ENCODE results near the gene KLHL10. TPM values are rescaled to one million over a fixed set of nuclear protein-coding genes. Genes with fewer than 3 reads are reported as not detected.

KLHL10 gene
- under 1 TPM; 0.20 to 0.77 (median 0.32) TPM for total RNA-seq

- no peak within 1 kb of the TSS for H3K27ac ChIP-seq
- peaks cover 8 to 10% of the 10 kb centered on the region in 2 donors for H3K4me1 ChIP-seq (replicated peaks in 1 of 2)
- 76 to 100% (median 95%) methylated on average over 1 to 12 of the region's 15 CpGs for WGBS, 10 experiments
- in situ Hi-C loops (cut with MboI; ENCODE audit: low pct_unique_long_range_greater_than_20kb in 2 of 9, low sequenced_read_pairs in 9 of 9, unreplicated experiment in 9 of 9): loop anchor here in 1 of 9 experiments (25.0 kb wide), 1 partner anchor 101 kb away; the partner anchor contains the start of gene HAP1
- ATAC-seq (replicated peaks in 6 of 8): no peak
- H3K4me3 ChIP-seq: peak within 1 kb of the TSS in 2 of 5 donors; percentile 88 to 99
Observed at GRCh38 chr17:41837761-41838538, at the start of gene KLHL10. KLHL10 (plus strand) TSS chr17:41837825; CDS start chr17:41837933, 108 bp downstream.

GRCh38 chr17:41792845-41793783, 44.5 kb upstream of the KLHL10 start:
- Histone ChIP-seq H3K27ac (peak overlapping the region in 1 of 2 donors; percentile 57), H3K4me1 (replicated peaks in 1 of 2) (peaks cover 18 to 19% of the 10 kb centered on the region in 2 donors), H3K4me3 (no peak overlapping the region)
- 17 to 80% (median 56%) methylated on average over 2 to 11 of the region's 22 CpGs; no CpG with 5 or more reads in 4 of the 10 experiments for WGBS, 10 experiments
- ATAC-seq (replicated peaks in 6 of 8): peak; percentile 57 to 92 (median 88)
- in situ Hi-C loops (cut with MboI; ENCODE audit: low pct_unique_long_range_greater_than_20kb in 2 of 9, low sequenced_read_pairs in 9 of 9, unreplicated experiment in 9 of 9): loop anchor here in 1 of 9 experiments (10.0 kb wide), 1 partner anchor 58 kb away; the partner anchor contains the start of gene HAP1

GRCh38 chr17:41793784-41794539, 43.7 kb upstream of the KLHL10 start:
- H3K4me3 ChIP-seq: no peak overlapping the region
- WGBS, 10 experiments: 20 to 90% (median 74%) methylated on average over 1 to 5 of the region's 14 CpGs; no CpG with 5 or more reads in 3 of the 10 experiments
- peak in 1 of 8 experiments; percentile 8 for ATAC-seq (replicated peaks in 6 of 8)
- in situ Hi-C loops (cut with MboI; ENCODE audit: low pct_unique_long_range_greater_than_20kb in 2 of 9, low sequenced_read_pairs in 9 of 9, unreplicated experiment in 9 of 9): loop anchor here in 1 of 9 experiments (10.0 kb wide), 1 partner anchor 59 kb away; the partner anchor contains the start of gene HAP1
- peaks cover 18 to 19% of the 10 kb centered on the region in 2 donors for H3K4me1 ChIP-seq (replicated peaks in 1 of 2)
- no peak overlapping the region for H3K27ac ChIP-seq

- Histone ChIP-seq H3K4me1 (replicated peaks in 1 of 2) (peaks cover 18 to 19% of the 10 kb centered on the region in 2 donors), H3K27ac (no peak overlapping the region), H3K4me3 (no peak overlapping the region)
- no peak for ATAC-seq (replicated peaks in 6 of 8)
- 80 to 100% (median 90%) methylated on average over 1 to 5 of the region's 5 CpGs; no CpG with 5 or more reads in 6 of the 10 experiments for WGBS, 10 experiments
- in situ Hi-C loops (cut with MboI; ENCODE audit: low pct_unique_long_range_greater_than_20kb in 2 of 9, low sequenced_read_pairs in 9 of 9, unreplicated experiment in 9 of 9): loop anchor here in 1 of 9 experiments (10.0 kb wide), 1 partner anchor 60 kb away; the partner anchor contains the start of gene HAP1
Observed at GRCh38 chr17:41794540-41794975, 43.1 kb upstream of the KLHL10 start.

- ATAC-seq (replicated peaks in 6 of 8): no peak
- in situ Hi-C loops (cut with MboI; ENCODE audit: low pct_unique_long_range_greater_than_20kb in 2 of 9, low sequenced_read_pairs in 9 of 9, unreplicated experiment in 9 of 9): loop anchor here in 1 of 9 experiments (10.0 kb wide), 1 partner anchor 62 kb away; the partner anchor contains the start of gene HAP1
- 50 to 100% (median 85%) methylated on average over 1 to 9 of the region's 10 CpGs for WGBS, 10 experiments
- Histone ChIP-seq H3K4me3 (no peak overlapping the region), H3K4me1 (replicated peaks in 1 of 2) (peaks cover 18 to 27% of the 10 kb centered on the region in 2 donors), H3K27ac (no peak overlapping the region)
Observed at GRCh38 chr17:41796121-41796895, 41.3 kb upstream of the KLHL10 start.

- Histone ChIP-seq H3K4me3 (no peak overlapping the region), H3K4me1 (replicated peaks in 1 of 2) (peaks cover 18 to 28% of the 10 kb centered on the region in 2 donors), H3K27ac (no peak overlapping the region)
- 20 to 100% (median 75%) methylated on average over 1 to 2 of the region's 3 CpGs; no CpG with 5 or more reads in 3 of the 10 experiments for WGBS, 10 experiments
- in situ Hi-C loops (cut with MboI; ENCODE audit: low pct_unique_long_range_greater_than_20kb in 2 of 9, low sequenced_read_pairs in 9 of 9, unreplicated experiment in 9 of 9): loop anchor here in 1 of 9 experiments (10.0 kb wide), 1 partner anchor 63 kb away; the partner anchor contains the start of gene HAP1
- no peak for ATAC-seq (replicated peaks in 6 of 8)
Observed at GRCh38 chr17:41797377-41797776, 40.2 kb upstream of the KLHL10 start.

- ATAC-seq (replicated peaks in 6 of 8): no peak
- 65 to 100% (median 86%) methylated on average over 2 to 4 of the region's 8 CpGs; no CpG with 5 or more reads in 5 of the 10 experiments for WGBS, 10 experiments
- Histone ChIP-seq H3K4me3 (no peak overlapping the region), H3K27ac (no peak overlapping the region), H3K4me1 (replicated peaks in 1 of 2) (peaks cover 0 to 9% of the 10 kb centered on the region in 2 donors)
- in situ Hi-C loops (cut with MboI; ENCODE audit: low pct_unique_long_range_greater_than_20kb in 2 of 9, low sequenced_read_pairs in 9 of 9, unreplicated experiment in 9 of 9): loop anchor here in 1 of 9 experiments (10.0 kb wide), 1 partner anchor 65 kb away; the partner anchor contains the start of gene HAP1
Observed at GRCh38 chr17:41799366-41799765, 38.3 kb upstream of the KLHL10 start.

- no peak overlapping the region for H3K4me3 ChIP-seq
- WGBS, 10 experiments: 20 to 100% (median 83%) methylated on average over 1 to 3 of the region's 18 CpGs; no CpG with 5 or more reads in 6 of the 10 experiments
- ATAC-seq (replicated peaks in 6 of 8): peak; percentile 14 to 88 (median 36)
- H3K4me1 ChIP-seq (replicated peaks in 1 of 2): peaks cover 0 to 9% of the 10 kb centered on the region in 2 donors
- H3K27ac ChIP-seq: no peak overlapping the region
- in situ Hi-C loops (cut with MboI; ENCODE audit: low pct_unique_long_range_greater_than_20kb in 2 of 9, low sequenced_read_pairs in 9 of 9, unreplicated experiment in 9 of 9): loop anchor here in 2 of 9 experiments (5.0 to 10.0 kb wide), 2 partner anchors 63 to 66 kb away; partner anchors contain the start of gene HAP1 (in 1 of the 2)
Observed at GRCh38 chr17:41800601-41801373, 36.8 kb upstream of the KLHL10 start.

- peak; percentile 44 to 81 (median 74) for ATAC-seq (replicated peaks in 6 of 8)
- WGBS, 10 experiments: 0 to 60% (median 4%) methylated on average over 1 to 9 of the region's 14 CpGs; no CpG with 5 or more reads in 4 of the 10 experiments
- Histone ChIP-seq H3K27ac (no peak overlapping the region), H3K4me1 (replicated peaks in 1 of 2) (peaks cover 0 to 9% of the 10 kb centered on the region in 2 donors), H3K4me3 (no peak overlapping the region)
- in situ Hi-C loops (cut with MboI; ENCODE audit: low pct_unique_long_range_greater_than_20kb in 2 of 9, low sequenced_read_pairs in 9 of 9, unreplicated experiment in 9 of 9): loop anchor here in 2 of 9 experiments (5.0 to 10.0 kb wide), 2 partner anchors 64 to 67 kb away; partner anchors contain the start of gene HAP1 (in 1 of the 2)
Observed at GRCh38 chr17:41801374-41802271, 36.0 kb upstream of the KLHL10 start.

Data from motor neuron (in vitro differentiated cells).